NT2/D1 (cell line): ENCODE results near the gene FRYL.

Source experiments
- SUZ12 ChIP-seq: IDR thresholded peaks from 2 replicates; pipeline ENCODE4 v1.6.1; 2011; ENCODE audit not compliant: insufficient read length, insufficient read depth; ENCODE audit errors: extremely low read depth
- YY1 ChIP-seq: IDR thresholded peaks from 2 replicates; pipeline ENCODE4 v1.6.1; 2011; ENCODE audit not compliant: insufficient read length, insufficient read depth
- ZNF274 ChIP-seq: IDR thresholded peaks from 2 replicates; pipeline ENCODE4 v1.6.1; 2011; ENCODE audit warnings: mild to moderate bottlenecking, low read depth, low read length

GRCh38 chr4:48483006-48483776 is 296.9 kb downstream of the FRYL start, which contains the start of gene SLC10A4:
- TF ChIP-seq YY1 (no peak), SUZ12 (no peak), ZNF274 (no peak)
